Measurements from ENCODE around the gene DEFB132.

Gene DEFB132

DNA sequence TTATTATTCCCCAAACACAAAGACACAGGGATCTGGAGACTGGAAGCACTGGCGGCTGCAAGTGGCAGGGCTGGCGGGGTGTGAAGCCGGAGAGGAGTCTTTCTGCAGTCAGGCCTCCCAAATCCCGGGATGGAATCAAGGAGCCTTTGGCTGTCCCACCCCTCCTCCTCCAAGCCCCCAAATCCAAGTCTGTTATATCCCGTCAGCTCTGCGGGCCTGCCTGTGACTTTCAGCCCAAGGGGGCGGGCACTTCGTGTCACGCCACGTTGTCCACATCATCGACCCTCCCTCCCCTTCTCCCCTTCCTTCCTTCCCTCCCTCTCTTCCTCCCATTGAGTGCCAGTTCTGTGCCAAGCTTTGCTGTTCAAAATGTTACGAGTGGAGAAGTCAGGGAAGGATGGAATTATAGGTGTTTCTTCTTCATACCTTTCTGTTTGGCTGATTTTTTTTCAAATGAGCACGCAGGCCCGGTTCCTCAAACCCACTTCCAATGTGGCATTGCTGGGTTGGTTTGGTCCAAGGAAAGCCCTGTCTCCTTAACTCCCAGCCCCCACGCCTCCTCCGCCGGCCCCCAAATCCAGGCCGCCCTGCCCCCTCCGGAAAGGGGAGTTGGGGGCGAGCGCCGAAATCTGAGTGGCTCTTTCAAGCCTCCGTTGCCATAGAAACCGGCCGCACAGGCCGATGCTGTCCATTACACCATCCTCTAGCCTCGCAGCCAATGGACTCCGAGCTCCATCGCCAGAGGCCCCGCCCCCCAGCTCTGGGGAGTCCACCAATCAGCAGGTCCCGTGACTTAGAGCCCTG is 52.5 kb downstream of the DEFB132 start:
- Histone ChIP-seq H3K36me3 (ENCODE audit: insufficient read depth, low read length) (no peaks in the 10 kb centered on the region), H3K27ac (ENCODE audit: low read depth, low read length, poor library complexity, severe bottlenecking) (no peak overlapping the region), H3K79me2 (ENCODE audit: insufficient read depth, low read length) (no peaks in the 10 kb centered on the region), H3K27me3 (ENCODE audit: insufficient read depth, low read length) (no peaks in the 10 kb centered on the region), H3K9me2 (ENCODE audit: low read depth, low read length) (no peaks in the 10 kb centered on the region), H3K4me3 (ENCODE audit: low read depth, low read length, poor library complexity, severe bottlenecking) (peak overlapping the region; percentile 55), H3K9me3 (ENCODE audit: low read length) (no peaks in the 10 kb centered on the region), H3K4me1 (ENCODE audit: insufficient read depth, low read length, severe bottlenecking) (peaks cover 16% of the 10 kb centered on the region), H2AFZ (ENCODE audit: low read length) (no peak overlapping the region), H4K20me1 (ENCODE audit: insufficient read depth, low read length) (no peaks in the 10 kb centered on the region), H3K9ac (ENCODE audit: low read length) (no peak overlapping the region; the same call in 1 of the 2 replicates), H3K4me2 (ENCODE audit: low read length) (peak overlapping the region; percentile 62), H3F3A (ENCODE audit: insufficient read depth, low read length) (no peaks in the 10 kb centered on the region)
- no peak for TF ChIP-seq EZH2 (IDR thresholded peaks at IDR 0.05; ENCODE audit: borderline replicate concordance, low read length)
- TF ChIP-seq, protein P1, sequence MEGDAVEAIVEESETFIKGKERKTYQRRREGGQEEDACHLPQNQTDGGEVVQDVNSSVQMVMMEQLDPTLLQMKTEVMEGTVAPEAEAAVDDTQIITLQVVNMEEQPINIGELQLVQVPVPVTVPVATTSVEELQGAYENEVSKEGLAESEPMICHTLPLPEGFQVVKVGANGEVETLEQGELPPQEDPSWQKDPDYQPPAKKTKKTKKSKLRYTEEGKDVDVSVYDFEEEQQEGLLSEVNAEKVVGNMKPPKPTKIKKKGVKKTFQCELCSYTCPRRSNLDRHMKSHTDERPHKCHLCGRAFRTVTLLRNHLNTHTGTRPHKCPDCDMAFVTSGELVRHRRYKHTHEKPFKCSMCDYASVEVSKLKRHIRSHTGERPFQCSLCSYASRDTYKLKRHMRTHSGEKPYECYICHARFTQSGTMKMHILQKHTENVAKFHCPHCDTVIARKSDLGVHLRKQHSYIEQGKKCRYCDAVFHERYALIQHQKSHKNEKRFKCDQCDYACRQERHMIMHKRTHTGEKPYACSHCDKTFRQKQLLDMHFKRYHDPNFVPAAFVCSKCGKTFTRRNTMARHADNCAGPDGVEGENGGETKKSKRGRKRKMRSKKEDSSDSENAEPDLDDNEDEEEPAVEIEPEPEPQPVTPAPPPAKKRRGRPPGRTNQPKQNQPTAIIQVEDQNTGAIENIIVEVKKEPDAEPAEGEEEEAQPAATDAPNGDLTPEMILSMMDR (IDR thresholded peaks at IDR 0.05; ENCODE audit: low read length): no peak

- no peaks in the 10 kb centered on the region for H3K36me3 ChIP-seq (ENCODE audit: insufficient read depth, low read length)
- H3K4me3 ChIP-seq (ENCODE audit: low read depth, low read length, poor library complexity, severe bottlenecking): peak overlapping the region; percentile 55
- peak overlapping the region; percentile 84; the same call in 1 of the 2 replicates for H2AFZ ChIP-seq (ENCODE audit: low read length)
- no peak overlapping the region for H3K27ac ChIP-seq (ENCODE audit: low read depth, low read length, poor library complexity, severe bottlenecking)
- H3K9me3 ChIP-seq (ENCODE audit: low read length): no peaks in the 10 kb centered on the region
- peaks cover 16% of the 10 kb centered on the region for H3K4me1 ChIP-seq (ENCODE audit: insufficient read depth, low read length, severe bottlenecking)
- H3K27me3 ChIP-seq (ENCODE audit: insufficient read depth, low read length): no peaks in the 10 kb centered on the region
- TF ChIP-seq, protein P1 (IDR thresholded peaks at IDR 0.05; ENCODE audit: low read length): no peak
- TF ChIP-seq EZH2 (IDR thresholded peaks at IDR 0.05; ENCODE audit: borderline replicate concordance, low read length): no peak
- no peaks in the 10 kb centered on the region for H3F3A ChIP-seq (ENCODE audit: insufficient read depth, low read length)
- no peaks in the 10 kb centered on the region for H4K20me1 ChIP-seq (ENCODE audit: insufficient read depth, low read length)
- H3K9ac ChIP-seq (ENCODE audit: low read length): no peak overlapping the region
- peak overlapping the region; percentile 62 for H3K4me2 ChIP-seq (ENCODE audit: low read length)
- no peaks in the 10 kb centered on the region for H3K79me2 ChIP-seq (ENCODE audit: insufficient read depth, low read length)
- no peaks in the 10 kb centered on the region for H3K9me2 ChIP-seq (ENCODE audit: low read depth, low read length)
These were observed 53.1 kb downstream of the DEFB132 start for GRCh38 chr20:310645-311044.
